Prostate gland (tissue), 2 donors: ENCODE data around the gene NTM. TPM values are rescaled to one million over a fixed set of nuclear protein-coding genes. Genes with fewer than 3 reads are reported as not detected.

Experiments used
- DNase-seq: peaks from one replicate; pipeline ENCODE4 v3.0.0-alpha.2; 2019; ENCODE audit warnings: low spot score
- H3K27ac ChIP-seq, 2 donors: fragments of 200-600 bp; sonication (generic); 2 replicates each; pipeline ENCODE4 v1.5.1; 2017 to 2019
- H3K27me3 ChIP-seq: fragments of 200-600 bp; sonication (generic); replicated peaks from 2 replicates; pipeline ENCODE4 v1.5.1; 2019; ENCODE audit not compliant: insufficient read depth
- H3K36me3 ChIP-seq, 2 donors: fragments of 200-600 bp; sonication (generic); 1 replicate in 1 of 2; 2 replicates in 1 of 2; pipeline versions ENCODE4 v1.5.1 to v1.8.1; 2017 to 2019
- H3K4me1 ChIP-seq: fragments of 200-600 bp; sonication (generic); replicated peaks from 2 replicates; pipeline ENCODE4 v1.5.1; 2019
- H3K4me3 ChIP-seq, 2 donors: fragments of 200-600 bp; sonication (generic); 2 replicates each; pipeline ENCODE4 v1.5.1; 2017 to 2019
- H3K9me3 ChIP-seq: fragments of 200-600 bp; sonication (generic); 2 replicates; pipeline ENCODE4 v1.5.1; 2017
- CTCF ChIP-seq, 4 experiments: fragments of 200-600 bp in 2 of 4; fragments of 450-650 bp in 2 of 4; sonication (generic) in 2 of 4; IDR thresholded peaks; 1 replicate in 3 of 4; 2 replicates in 1 of 4; pipeline ENCODE4 v1.5.1; 2016 to 2019; ENCODE audit warnings: antibody characterized with exemption in 4 of 4, mild to moderate bottlenecking in 2 of 4, moderate library complexity in 2 of 4
- POLR2A ChIP-seq: fragments of 450-650 bp; IDR thresholded peaks from one replicate; pipeline ENCODE4 v1.6.1; 2016; ENCODE audit warnings: antibody characterized with exemption, mild to moderate bottlenecking
- POLR2AphosphoS5 ChIP-seq: sonication (generic); formaldehyde crosslinking; IDR thresholded peaks from one replicate; pipeline ENCODE4 v1.6.1; 2017; ENCODE audit warnings: antibody characterized with exemption
- WGBS: methylation state at CpG from one replicate; pipeline ENCODE4 v1.1.5; 2018; 5-methylcytosine and 5-hydroxymethylcytosine counted together
- intact Hi-C: fragments of 100-400 bp; cut with DNase I; formaldehyde crosslinking; loops from one replicate; pipeline ENCODE4 v1.14.2; 2022
- total RNA-seq, 2 donors: library from RNA; depleted of rRNA; stranded (reverse); fragments of >200 nt; gene quantifications; one replicate each; pipeline ENCODE4 v1.1.0, GENCODE V29; 2016

NTM gene
- total RNA-seq, 2 donors from 2014 or later, result 7.4 TPM; not detected in 1

- H3K27ac ChIP-seq, result no peak overlapping the region
- WGBS, result 65% methylated on average over 14 of the region's 14 CpGs
- no peak overlapping the region for H3K4me3 ChIP-seq
- H3K36me3 ChIP-seq, result no peaks in the 10 kb centered on the region
- DNase-seq, result no peak
- no peaks in the 10 kb centered on the region for H3K27me3 ChIP-seq
- intact Hi-C loops, result no loop called here
- TF ChIP-seq POLR2A, result no peak
- TF ChIP-seq POLR2AphosphoS5, result no peak
- TF ChIP-seq CTCF (IDR thresholded peaks at IDR 0.05), result no peak
- no peaks in the 10 kb centered on the region for H3K9me3 ChIP-seq
- H3K4me1 ChIP-seq, result no peaks in the 10 kb centered on the region
Observed at GRCh38 chr11:131837562-131837961, 467.1 kb downstream of the NTM start.

- Histone ChIP-seq H3K27me3 (no peaks in the 10 kb centered on the region), H3K4me1 (no peaks in the 10 kb centered on the region), H3K36me3 (no peaks in the 10 kb centered on the region), H3K9me3 (no peaks in the 10 kb centered on the region), H3K4me3 (no peak overlapping the region), H3K27ac (no peak overlapping the region)
- DNase-seq, result no peak
- TF ChIP-seq CTCF (IDR thresholded peaks at IDR 0.05) (no peak), POLR2A (no peak), POLR2AphosphoS5 (no peak)
- WGBS, result 91% methylated on average over 12 of the region's 12 CpGs
- intact Hi-C loops, result no loop called here
Observed at GRCh38 chr11:131838016-131838415, 467.6 kb downstream of the NTM start.

- Histone ChIP-seq H3K27ac (no peak overlapping the region), H3K4me3 (no peak overlapping the region), H3K4me1 (no peaks in the 10 kb centered on the region), H3K36me3 (no peaks in the 10 kb centered on the region), H3K9me3 (no peaks in the 10 kb centered on the region), H3K27me3 (no peaks in the 10 kb centered on the region)
- 92% methylated on average over 2 of the region's 2 CpGs for WGBS
- intact Hi-C loops, result no loop called here
- DNase-seq, result no peak
- TF ChIP-seq POLR2A (no peak), CTCF (IDR thresholded peaks at IDR 0.05) (no peak), POLR2AphosphoS5 (no peak)
Observed at GRCh38 chr11:131839326-131839725, 468.9 kb downstream of the NTM start.

GRCh38 chr11:131840545-131840944 is 470.1 kb downstream of the NTM start:
- Histone ChIP-seq H3K27me3 (no peaks in the 10 kb centered on the region), H3K4me3 (no peak overlapping the region), H3K9me3 (no peaks in the 10 kb centered on the region), H3K4me1 (no peaks in the 10 kb centered on the region), H3K27ac (no peak overlapping the region), H3K36me3 (no peaks in the 10 kb centered on the region)
- WGBS, result 70% methylated on average over 3 of the region's 3 CpGs
- intact Hi-C loops, result no loop called here
- TF ChIP-seq POLR2A (no peak), CTCF (IDR thresholded peaks at IDR 0.05) (no peak), POLR2AphosphoS5 (no peak)
- no peak for DNase-seq

- H3K27ac ChIP-seq, result no peak overlapping the region
- H3K9me3 ChIP-seq, result no peaks in the 10 kb centered on the region
- intact Hi-C loops, result no loop called here
- no peak for DNase-seq
- H3K4me3 ChIP-seq, result no peak overlapping the region
- 43% methylated on average over 1 of the region's 1 CpG for WGBS
- TF ChIP-seq POLR2A (no peak), POLR2AphosphoS5 (no peak), CTCF (IDR thresholded peaks at IDR 0.05) (no peak)
- no peaks in the 10 kb centered on the region for H3K36me3 ChIP-seq
- H3K4me1 ChIP-seq, result no peaks in the 10 kb centered on the region
- no peaks in the 10 kb centered on the region for H3K27me3 ChIP-seq
Observed at GRCh38 chr11:131841028-131841427, 470.6 kb downstream of the NTM start.
